GM19035 (cell line): Measurements from ENCODE around the gene OR10H5.
"Not testable (repeated sequence)": the region's sequence is repeated elsewhere in the genome, so short reads cannot be mapped to it uniquely, and the experiment has no call there.

Experiments
- ATAC-seq: cut with Tn5 transposase; IDR thresholded peaks from one replicate; pipeline ENCODE4 v1.9.1; 2021; ENCODE audit not compliant: unreplicated experiment

OR10H5 gene

DNA sequence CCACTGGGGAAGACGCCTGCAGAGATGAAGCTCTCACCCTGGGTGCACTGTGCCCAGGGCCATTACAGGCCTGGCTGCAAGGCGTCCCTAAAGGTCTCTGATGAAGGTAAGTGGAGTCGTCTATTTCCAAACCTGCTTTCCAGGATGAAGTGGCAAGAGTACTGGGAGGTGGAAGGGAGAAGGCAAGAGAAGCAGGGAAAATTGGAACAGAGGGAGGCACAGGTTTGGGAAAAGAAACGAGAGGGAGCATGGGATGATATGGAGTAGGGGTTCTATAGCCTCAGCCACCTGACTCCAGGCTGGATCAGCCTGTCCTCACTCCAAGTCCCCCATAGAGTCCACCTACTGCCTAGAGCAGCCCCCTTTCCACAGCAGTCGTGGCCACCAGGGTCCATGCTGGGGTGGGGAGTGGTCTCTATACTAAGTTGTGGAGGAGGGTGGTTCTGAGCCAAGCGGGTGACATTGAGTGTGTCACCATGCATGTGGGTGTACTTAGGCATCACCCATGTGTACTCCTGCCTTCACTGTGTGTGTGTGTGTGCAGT, at the start of gene OR10H5:
Gene OR10H5 (plus strand): TSS at position 51 of the 545 bp plus-strand sequence. CDS start 6,388 bp downstream, outside the sequence.
- ATAC-seq: no peak

DNA sequence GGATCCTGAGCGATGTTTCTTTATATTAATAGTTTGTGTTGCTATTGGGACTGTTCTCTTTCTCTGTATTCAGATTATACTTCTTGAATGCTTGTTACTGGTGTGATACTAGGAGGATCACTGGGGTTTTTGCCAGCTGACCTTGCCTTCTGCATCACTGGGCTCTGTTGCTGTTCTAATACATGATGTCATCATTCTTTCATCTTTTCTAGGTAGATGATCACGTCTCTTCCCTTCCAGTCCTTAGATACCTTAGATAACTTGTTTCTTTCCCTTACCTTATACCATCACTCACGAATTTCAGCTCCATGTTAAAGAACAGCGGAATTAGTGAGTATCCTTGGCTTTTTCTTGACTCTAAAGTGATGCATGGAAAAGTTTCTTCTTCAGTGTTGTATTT, 49.7 kb upstream of the OR10H5 start, which contains the start of gene OR10H3:
Gene OR10H3 (plus strand): TSS at position 264 of the 400 bp plus-strand sequence. CDS start 3,408 bp downstream, outside the sequence.
- no peak for ATAC-seq

- no peak for ATAC-seq
These were observed 46.7 kb upstream of the OR10H5 start for GRCh38 chr19:15740785-15741184.

- ATAC-seq: no peak
These were observed 39.2 kb upstream of the OR10H5 start for GRCh38 chr19:15748239-15748638.

- no peak for ATAC-seq
These were observed 29.1 kb upstream of the OR10H5 start for GRCh38 chr19:15758379-15758778.

- no peak for ATAC-seq
These were observed 27.4 kb upstream of the OR10H5 start for GRCh38 chr19:15759962-15760565.

DNA sequence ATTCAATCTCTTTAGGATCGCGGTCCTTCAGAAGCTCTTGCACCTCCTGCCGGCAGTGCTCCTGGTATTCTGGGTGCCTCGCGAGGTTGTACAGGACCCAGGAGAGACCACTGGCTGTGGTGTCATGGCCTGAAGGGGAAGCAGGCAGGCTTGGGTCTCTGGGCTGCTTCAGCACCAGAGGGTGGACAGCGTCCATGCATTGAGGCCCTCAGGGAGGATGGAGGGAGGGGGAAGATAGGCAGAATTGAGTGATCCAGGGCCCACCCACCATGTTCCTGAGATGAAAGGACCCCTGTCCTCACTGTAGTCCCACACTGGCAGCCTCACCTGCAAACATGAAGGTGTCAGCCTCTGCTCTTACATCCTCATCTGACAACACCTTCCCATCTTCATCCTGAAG, 17.9 kb upstream of the OR10H5 start:
- no peak for ATAC-seq

DNA sequence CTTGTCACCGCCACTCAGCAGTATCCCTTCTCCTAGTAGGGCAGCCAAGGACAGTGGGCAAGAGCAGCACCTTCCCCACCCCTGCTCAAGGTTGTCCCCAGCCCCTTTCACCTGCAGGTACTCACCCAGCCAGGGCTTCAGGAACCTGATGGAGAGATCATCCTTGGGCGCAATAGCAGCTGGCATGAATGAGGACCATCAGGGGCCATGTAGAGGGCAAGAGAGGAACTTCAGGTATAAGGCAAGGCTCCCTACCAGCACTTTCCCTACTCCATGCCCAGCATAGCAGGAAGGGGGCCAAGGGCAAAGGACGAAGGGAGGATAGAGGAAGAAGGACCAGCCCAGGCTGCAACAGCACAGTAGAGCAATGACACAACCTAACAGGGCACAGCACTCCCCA, 13.3 kb upstream of the OR10H5 start:
- ATAC-seq: not testable (repeated sequence)

- no peak for ATAC-seq
These were observed 12.2 kb upstream of the OR10H5 start for GRCh38 chr19:15775249-15775648.

DNA sequence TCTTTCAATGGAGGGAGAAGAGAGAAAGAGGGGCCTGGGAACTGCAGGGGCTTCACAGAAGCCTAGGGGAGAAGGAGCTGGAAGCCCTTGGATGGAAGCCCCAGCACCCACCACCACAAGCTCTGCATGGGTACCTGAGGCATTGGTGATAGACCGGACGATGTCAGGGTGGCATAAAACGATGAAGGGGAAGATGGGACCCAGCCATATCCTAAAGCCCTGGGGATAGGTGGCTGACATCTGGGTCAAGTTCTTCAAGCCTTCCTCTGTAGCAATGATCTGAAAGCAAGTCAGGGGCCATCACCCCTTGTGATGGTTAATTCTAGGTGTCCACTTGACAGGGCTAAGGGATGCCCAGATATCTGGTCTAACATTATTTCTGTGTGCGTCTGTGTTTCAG, 11.2 kb upstream of the OR10H5 start:
- no peak for ATAC-seq

DNA sequence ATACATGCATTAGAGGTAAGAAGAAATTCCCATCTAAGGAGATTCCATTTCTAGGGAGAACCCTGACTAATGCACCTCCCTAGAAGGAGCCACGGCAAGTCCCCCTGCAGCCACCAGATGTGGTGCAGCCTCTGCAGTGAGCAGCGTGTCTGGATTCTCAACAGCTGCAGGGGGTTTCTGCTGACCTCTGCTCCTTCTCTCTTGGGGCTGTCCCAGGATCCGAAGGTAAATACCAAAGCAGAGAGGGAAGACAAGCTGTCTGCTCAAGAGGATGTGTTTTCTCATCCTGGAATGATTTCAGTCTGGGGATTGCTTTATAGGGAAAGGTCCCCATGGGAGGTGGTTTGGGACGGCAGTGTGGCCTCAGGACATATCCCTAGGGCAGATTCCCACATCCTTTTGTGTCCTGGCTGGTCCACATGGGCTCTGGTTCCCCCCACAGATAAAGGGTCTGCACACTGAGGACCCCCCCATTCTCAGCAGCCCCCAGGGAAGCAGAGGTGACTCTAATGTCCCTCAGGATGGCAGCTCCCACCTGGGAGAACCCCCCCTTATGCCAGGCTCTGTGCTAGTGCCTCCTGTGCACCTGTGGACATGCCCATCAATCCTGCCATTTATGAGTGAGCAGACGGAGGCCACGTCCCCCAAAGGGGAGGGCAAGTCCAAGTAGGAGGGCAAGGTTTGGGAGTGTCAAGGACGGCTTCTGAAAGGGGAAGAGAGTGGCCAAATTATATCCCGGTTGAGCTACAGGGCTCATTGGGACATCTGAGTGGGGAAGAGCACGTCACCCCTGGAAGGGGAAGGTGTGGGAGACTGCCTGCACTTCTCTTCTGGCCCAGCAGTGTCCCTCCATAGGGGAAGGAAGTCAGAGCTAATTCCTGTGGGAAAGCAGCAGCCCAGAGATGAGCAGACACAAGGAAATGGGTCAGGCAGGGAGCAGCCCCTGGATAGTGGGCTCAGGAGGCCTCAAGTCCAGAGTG, 10.2 kb upstream of the OR10H5 start:
- ATAC-seq: no peak

GRCh38 chr19:15779756-15780476, 7.5 kb upstream of the OR10H5 start:
- no peak for ATAC-seq

DNA sequence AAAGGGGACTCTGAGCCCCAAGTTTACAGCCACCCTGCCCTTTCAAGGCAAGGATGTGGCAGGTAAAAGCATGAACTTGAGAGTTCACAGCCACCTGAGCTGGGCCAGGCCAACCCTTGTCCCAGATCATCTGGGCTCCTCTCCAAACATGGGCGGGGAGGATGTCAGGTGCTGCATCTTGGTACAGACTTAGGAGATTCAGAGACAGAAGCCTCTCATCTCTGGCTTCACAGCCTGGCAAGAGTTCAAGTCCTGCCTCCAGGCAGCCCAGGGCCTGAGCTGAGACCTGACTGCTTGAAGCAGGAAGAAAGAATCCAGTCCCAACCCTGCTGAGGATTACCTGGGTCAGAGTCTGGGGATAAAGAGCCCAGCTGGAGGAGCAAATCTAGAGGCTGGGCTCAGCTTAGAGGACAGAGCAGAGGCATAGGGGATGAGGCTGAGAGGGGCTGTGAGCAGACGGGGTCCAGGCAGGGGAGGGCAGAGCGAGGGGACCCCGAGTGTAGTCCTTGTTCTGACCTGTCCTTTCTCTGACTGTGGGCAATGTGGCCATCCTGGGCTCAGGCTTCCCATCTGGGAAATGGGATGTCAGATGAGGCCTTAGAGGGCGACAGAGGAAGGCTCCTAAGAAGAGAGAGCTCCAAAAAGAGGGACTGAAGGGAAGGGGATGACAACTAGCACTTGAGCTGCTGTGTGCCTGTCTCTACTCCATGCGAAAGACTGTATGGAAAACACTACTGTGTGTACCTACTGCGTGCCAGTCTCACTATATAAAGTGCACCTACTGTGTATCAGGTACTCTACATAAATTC, 6.6 kb upstream of the OR10H5 start:
- no peak for ATAC-seq

GRCh38 chr19:15781661-15782060, 5.8 kb upstream of the OR10H5 start:
- ATAC-seq: no peak

DNA sequence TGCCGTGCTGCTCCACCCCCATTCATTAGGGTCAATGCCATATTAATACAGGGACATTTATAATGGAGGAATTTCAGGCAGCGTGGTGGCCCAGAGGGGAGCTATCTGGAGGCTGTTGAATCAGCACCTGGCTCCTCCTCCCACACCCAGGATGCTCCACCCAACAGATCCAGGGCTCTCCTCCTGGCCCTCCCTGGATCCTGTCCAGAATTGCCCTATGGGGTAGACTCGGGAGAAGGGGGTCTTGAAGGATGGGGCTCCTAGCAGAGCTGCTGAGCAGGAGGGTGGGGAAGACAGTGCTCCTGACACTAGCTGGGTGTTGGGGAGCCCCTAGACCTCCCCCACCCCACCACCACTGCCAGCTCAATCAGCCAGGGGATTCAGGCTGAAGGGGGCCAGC, 5.2 kb upstream of the OR10H5 start:
- no peak for ATAC-seq

DNA sequence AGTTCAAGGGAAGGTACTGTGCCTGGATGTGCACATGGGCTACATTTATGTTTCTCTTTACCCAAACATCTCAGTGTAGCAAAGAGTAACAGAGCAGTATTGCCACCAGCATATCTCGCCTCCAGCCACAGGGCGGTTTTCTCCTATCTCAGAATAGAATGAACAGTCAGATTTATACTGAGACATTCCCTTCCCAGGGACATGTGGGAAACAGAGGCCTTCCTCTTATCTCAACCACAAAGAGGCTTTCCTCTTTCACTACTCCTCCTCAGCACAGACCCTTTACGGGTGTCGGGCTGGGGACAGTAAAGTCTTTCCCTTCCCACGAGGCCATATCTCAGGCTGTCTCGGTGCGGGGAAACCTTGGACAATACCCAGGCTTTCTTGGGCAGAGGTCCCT, 4.6 kb upstream of the OR10H5 start:
- not testable (repeated sequence) for ATAC-seq

DNA sequence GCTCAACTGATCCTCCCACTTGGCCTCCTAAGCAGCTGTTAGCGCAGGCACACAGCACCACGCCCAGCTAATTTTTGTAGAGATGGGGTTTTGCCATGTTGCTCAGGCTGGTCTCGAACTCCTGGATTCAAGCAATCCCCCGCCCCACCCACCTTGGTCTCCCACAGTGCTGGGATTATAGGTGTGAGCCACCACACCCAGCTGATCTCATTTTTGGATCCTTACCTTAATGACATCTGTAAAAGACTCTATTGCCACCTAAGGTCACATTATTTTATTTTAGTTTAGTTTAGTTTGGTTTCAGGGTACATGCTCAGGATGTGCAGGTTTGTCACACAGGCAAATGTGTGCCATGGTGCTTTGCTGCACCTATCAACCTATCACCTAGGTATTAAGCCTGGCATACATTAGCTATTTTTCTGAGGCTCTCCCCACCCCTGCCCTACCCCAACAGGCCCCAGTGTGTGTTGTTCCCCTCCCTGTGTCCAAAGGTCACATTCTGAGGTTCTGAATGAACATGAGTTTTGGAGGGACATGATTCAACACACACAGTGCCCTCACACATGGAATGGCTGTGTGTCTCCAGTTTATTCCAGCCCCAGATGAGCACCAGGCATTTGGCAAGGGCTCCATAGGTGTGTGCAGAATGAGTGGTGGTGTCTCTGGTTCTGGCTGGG, 1.3 kb downstream of the OR10H5 start:
- ATAC-seq: no peak

GRCh38 chr19:15790096-15790495, 2.6 kb downstream of the OR10H5 start:
- no peak for ATAC-seq

GRCh38 chr19:15794279-15794678, 6.8 kb downstream of the OR10H5 start:
- ATAC-seq: not testable (repeated sequence)

GRCh38 chr19:15810335-15810734, 22.9 kb downstream of the OR10H5 start:
- no peak for ATAC-seq
